ENCODE measurements around the gene PPP1R2B. TPM values are rescaled to one million over a fixed set of nuclear protein-coding genes. Genes with fewer than 3 reads are reported as not detected.

Gene PPP1R2B
- total RNA-seq, 1 donor from 2014 or later: not detected

DNA sequence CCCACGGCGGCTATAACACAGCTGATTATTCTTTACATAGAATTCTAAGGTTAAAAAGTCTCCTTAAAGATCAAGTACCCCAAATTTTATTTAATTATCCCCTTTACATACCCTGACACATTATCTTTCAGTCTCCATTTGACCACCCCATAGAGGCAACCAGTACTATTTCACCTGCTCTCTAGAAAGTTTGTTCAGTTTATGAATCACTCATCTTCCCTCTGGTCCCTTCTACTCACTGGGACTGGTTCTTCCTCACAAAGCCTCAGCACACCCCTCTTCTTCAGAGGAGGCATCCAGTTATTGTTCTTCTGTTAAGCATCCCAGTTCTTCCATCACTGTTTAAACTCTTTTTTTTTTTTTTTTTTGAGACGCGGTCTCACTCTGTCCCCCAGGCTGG, 42.8 kb downstream of the PPP1R2B start:
- intact Hi-C loops (cut with micrococcal nuclease): no loop called here
- no peaks in the 10 kb centered on the region for H3K4me1 ChIP-seq
- TF ChIP-seq, protein P1, sequence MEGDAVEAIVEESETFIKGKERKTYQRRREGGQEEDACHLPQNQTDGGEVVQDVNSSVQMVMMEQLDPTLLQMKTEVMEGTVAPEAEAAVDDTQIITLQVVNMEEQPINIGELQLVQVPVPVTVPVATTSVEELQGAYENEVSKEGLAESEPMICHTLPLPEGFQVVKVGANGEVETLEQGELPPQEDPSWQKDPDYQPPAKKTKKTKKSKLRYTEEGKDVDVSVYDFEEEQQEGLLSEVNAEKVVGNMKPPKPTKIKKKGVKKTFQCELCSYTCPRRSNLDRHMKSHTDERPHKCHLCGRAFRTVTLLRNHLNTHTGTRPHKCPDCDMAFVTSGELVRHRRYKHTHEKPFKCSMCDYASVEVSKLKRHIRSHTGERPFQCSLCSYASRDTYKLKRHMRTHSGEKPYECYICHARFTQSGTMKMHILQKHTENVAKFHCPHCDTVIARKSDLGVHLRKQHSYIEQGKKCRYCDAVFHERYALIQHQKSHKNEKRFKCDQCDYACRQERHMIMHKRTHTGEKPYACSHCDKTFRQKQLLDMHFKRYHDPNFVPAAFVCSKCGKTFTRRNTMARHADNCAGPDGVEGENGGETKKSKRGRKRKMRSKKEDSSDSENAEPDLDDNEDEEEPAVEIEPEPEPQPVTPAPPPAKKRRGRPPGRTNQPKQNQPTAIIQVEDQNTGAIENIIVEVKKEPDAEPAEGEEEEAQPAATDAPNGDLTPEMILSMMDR (IDR thresholded peaks at IDR 0.05; ENCODE audit: borderline replicate concordance): no peak
- DNase-seq: no peak
- peaks cover 11% of the 10 kb centered on the region for H3K27me3 ChIP-seq (ENCODE audit: low read depth)
- H3K36me3 ChIP-seq: no peaks in the 10 kb centered on the region
- H3K27ac ChIP-seq (replicated peaks): no peak overlapping the region
- H3K9me3 ChIP-seq (replicated peaks): no peaks in the 10 kb centered on the region
- H3K4me3 ChIP-seq: no peak overlapping the region

DNA sequence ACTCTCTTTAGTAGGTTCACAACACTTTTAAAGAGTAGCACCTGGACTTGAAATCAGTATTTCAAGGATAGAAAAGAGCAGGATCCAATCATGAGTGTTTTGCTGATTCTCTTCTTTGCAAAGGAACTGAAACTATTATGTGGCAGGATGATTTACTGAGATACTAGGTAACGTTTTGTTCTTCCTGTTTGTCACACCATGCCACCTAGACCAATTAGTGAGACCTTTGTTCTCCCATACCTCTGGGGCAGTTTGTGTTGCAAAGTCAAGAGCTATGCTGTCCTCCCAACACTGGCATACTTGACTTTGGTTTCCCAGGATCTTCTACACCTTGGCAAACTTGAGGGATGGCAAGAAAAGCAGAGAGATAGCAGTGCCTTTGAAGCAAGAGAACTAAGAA, 43.4 kb downstream of the PPP1R2B start:
- DNase-seq: no peak
- H3K4me3 ChIP-seq: no peak overlapping the region
- no peak overlapping the region for H3K27ac ChIP-seq (replicated peaks)
- H3K4me1 ChIP-seq: no peaks in the 10 kb centered on the region
- no peaks in the 10 kb centered on the region for H3K36me3 ChIP-seq
- TF ChIP-seq, protein P1 (IDR thresholded peaks at IDR 0.05; ENCODE audit: borderline replicate concordance): no peak
- H3K9me3 ChIP-seq (replicated peaks): no peaks in the 10 kb centered on the region
- intact Hi-C loops (cut with micrococcal nuclease): no loop called here
- H3K27me3 ChIP-seq (ENCODE audit: low read depth): peaks cover 7% of the 10 kb centered on the region

DNA sequence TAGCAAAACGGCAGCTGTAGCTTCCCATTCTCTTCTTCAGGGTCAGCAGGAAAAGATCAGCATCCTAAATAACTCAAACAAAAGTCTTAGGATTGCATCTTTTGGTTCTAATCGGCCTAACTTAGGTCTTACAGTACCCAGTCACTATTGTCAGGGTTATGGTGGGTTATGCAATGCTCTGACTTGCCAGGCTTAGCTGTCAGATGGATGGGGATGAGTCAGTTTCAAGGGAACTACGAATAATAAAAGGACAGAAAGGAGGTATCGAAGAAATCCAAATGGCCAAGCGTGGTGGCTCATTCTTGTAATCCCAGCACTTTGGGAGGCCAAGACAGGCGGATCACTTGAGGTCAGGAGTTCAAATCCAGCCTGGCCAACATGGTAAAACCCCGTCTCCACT, 46.5 kb downstream of the PPP1R2B start:
- DNase-seq: no peak
- no peaks in the 10 kb centered on the region for H3K4me1 ChIP-seq
- intact Hi-C loops (cut with micrococcal nuclease): no loop called here
- TF ChIP-seq, protein P1 (IDR thresholded peaks at IDR 0.05; ENCODE audit: borderline replicate concordance): no peak
- H3K27me3 ChIP-seq (ENCODE audit: low read depth): peaks cover 7% of the 10 kb centered on the region
- no peaks in the 10 kb centered on the region for H3K9me3 ChIP-seq (replicated peaks)
- no peak overlapping the region for H3K4me3 ChIP-seq
- no peaks in the 10 kb centered on the region for H3K36me3 ChIP-seq
- H3K27ac ChIP-seq (replicated peaks): no peak overlapping the region

Other genes starting within 250 kb of the PPP1R2B start
- not detected for gene TIMD4, start 112.9 kb downstream of the PPP1R2B start, total RNA-seq
- gene HAVCR1, start 208.8 kb downstream of the PPP1R2B start, total RNA-seq: not detected

Data from left ventricle myocardium inferior (tissue), 1 donor.